Ascending aorta (tissue), 2 donors: ENCODE results near the gene R3HCC1L. TPM values are rescaled to one million over a fixed set of nuclear protein-coding genes. Genes with fewer than 3 reads are reported as not detected.

Source experiments
- DNase-seq, 2 donors: peaks; one replicate each; pipeline ENCODE4 v3.0.0-alpha.2; 2019; ENCODE audit warnings: low spot score in 2 of 2
- H3K27ac ChIP-seq, 2 donors: fragments of 200-600 bp; sonication (generic); one replicate each; pipeline ENCODE4 v1.5.1; 2016 to 2017; ENCODE audit warnings: mild to moderate bottlenecking in 1 of 2
- H3K27me3 ChIP-seq: fragments of 200-600 bp; sonication (generic); one replicate; pipeline ENCODE4 v1.5.1; 2017
- H3K36me3 ChIP-seq, 2 donors: fragments of 200-600 bp; sonication (generic); one replicate each; pipeline ENCODE4 v1.5.1; 2016
- H3K4me1 ChIP-seq, 2 donors: fragments of 200-600 bp; sonication (generic); one replicate each; pipeline ENCODE4 v1.5.1; 2016 to 2017; ENCODE audit warnings: mild to moderate bottlenecking in 1 of 2
- H3K4me3 ChIP-seq, 2 donors: fragments of 200-600 bp; sonication (generic); one replicate each; pipeline ENCODE4 v1.5.1; 2016 to 2017; ENCODE audit warnings: mild to moderate bottlenecking in 1 of 2
- H3K9me3 ChIP-seq, 2 donors: fragments of 200-600 bp; sonication (generic); one replicate each; pipeline ENCODE4 v1.5.1; 2016
- intact Hi-C: fragments of 100-400 bp; cut with DNase I; formaldehyde crosslinking; loops from one replicate; pipeline ENCODE4 v1.15.1; 2023
- total RNA-seq: library from RNA; depleted of rRNA; stranded (reverse); fragments of >200 nt; gene quantifications from one replicate; pipeline ENCODE4 v1.1.0, GENCODE V29; 2016
- TF ChIP-seq, protein P1 (sequence below), 3 experiments: fragments of 200-600 bp in 2 of 3; fragments of 450-650 bp in 1 of 3; sonication (generic) in 2 of 3; IDR thresholded peaks; one replicate each; pipeline ENCODE4 v1.5.1; 2016 to 2019; ENCODE audit warnings: antibody characterized with exemption in 3 of 3, mild to moderate bottlenecking in 1 of 3, moderate library complexity in 1 of 3

The R3HCC1L gene
- total RNA-seq, 1 donor from 2014 or later = 3.1 TPM

DNA sequence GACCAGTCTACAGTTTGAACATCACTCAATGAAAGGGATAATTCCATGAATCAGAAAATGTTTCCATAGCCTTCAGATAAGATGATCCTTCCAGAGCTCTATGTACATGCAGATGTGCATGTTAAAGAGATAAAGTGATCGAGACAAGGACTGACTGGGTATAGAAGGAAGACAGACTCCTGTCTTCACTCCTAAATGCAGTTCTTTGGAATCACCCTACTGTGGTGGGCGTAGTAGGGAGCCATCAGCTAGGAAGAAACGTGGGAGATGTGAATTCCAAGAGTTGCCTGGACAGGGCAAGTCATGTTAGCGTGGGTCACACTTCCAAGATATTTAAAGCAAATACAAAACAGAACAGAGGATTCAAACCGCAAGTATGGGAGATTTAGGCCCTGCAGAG lies 109.7 kb downstream of the R3HCC1L start:
- H3K4me3 ChIP-seq = no peak overlapping the region
- H3K9me3 ChIP-seq = no peaks in the 10 kb centered on the region
- peaks cover 0 to 8% of the 10 kb centered on the region in 2 donors for H3K4me1 ChIP-seq
- H3K27ac ChIP-seq = no peak overlapping the region
- DNase-seq = no peak
- intact Hi-C loops = no loop called here
- no peaks in the 10 kb centered on the region for H3K27me3 ChIP-seq
- H3K36me3 ChIP-seq = peaks cover 19 to 37% of the 10 kb centered on the region in 2 donors
- TF ChIP-seq, protein P1, sequence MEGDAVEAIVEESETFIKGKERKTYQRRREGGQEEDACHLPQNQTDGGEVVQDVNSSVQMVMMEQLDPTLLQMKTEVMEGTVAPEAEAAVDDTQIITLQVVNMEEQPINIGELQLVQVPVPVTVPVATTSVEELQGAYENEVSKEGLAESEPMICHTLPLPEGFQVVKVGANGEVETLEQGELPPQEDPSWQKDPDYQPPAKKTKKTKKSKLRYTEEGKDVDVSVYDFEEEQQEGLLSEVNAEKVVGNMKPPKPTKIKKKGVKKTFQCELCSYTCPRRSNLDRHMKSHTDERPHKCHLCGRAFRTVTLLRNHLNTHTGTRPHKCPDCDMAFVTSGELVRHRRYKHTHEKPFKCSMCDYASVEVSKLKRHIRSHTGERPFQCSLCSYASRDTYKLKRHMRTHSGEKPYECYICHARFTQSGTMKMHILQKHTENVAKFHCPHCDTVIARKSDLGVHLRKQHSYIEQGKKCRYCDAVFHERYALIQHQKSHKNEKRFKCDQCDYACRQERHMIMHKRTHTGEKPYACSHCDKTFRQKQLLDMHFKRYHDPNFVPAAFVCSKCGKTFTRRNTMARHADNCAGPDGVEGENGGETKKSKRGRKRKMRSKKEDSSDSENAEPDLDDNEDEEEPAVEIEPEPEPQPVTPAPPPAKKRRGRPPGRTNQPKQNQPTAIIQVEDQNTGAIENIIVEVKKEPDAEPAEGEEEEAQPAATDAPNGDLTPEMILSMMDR (IDR thresholded peaks at IDR 0.05) = no peak

DNA sequence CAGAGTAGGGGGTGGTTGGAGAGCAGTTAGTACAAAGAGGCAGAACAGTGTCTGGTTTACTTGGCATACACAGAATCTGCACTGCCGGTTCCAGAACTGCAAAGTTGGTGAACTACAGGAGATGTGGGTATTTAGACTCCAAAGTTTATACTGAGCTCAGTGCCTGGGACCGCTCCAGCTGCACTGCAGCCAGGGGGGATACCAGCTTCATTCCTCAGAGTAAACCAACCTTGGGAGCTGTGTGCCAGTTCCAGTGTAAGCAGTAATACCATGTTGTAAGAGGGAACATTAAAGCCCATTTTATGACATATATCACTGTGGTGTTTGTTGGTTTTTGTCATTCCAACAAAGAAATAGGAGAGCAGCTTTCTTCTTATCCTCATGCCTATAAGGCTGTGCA lies 110.1 kb downstream of the R3HCC1L start:
- peaks cover 20 to 37% of the 10 kb centered on the region in 2 donors for H3K36me3 ChIP-seq
- intact Hi-C loops = no loop called here
- no peaks in the 10 kb centered on the region for H3K9me3 ChIP-seq
- no peak for DNase-seq
- TF ChIP-seq, protein P1 (IDR thresholded peaks at IDR 0.05) = no peak
- no peaks in the 10 kb centered on the region for H3K27me3 ChIP-seq
- H3K4me3 ChIP-seq = no peak overlapping the region
- H3K27ac ChIP-seq = no peak overlapping the region
- peaks cover 0 to 8% of the 10 kb centered on the region in 2 donors for H3K4me1 ChIP-seq

DNA sequence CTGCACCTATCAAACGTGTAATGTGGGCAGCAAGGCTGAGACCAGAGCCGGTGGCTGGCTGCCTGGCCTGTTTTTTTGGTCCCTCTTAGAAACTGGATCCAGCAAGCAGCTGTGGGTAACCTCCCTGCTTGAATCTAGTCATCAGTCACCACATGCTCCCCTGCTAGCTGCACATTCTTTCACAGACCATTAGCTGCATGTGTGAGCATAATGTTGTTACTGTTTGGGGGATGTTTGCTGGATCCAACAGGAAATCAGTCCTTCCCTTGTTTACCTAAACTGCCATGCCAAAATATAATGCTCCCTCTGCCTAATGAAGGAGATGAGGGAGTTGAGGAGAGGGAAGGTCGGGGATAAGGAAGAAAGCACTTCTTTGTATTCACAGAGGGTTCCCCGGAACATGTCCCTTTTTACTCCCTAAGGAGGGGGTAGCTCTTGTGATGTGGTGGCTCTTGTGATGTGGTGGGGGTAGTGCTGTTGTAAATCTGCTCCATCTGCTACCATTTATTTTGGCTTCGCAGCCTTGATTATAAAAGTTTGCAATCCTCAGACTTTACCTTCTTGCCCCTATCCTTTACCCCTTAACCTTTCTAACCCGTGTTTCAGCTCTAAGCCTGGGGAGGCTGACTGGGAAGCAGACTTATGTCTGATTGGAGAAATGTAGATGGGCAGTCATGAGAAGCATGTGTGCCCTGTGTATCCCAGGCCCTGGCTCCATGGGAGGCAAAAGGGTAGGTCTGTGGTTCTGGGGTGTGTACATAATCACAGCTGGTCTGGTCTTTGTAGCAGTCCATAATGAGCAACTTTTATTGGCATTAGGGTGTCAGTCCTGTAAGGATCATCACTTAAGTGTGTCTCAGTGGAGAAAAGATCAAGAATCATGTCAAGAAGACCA lies 112.7 kb downstream of the R3HCC1L start:
- Histone ChIP-seq H3K27ac (no peak overlapping the region), H3K9me3 (no peaks in the 10 kb centered on the region), H3K27me3 (no peaks in the 10 kb centered on the region), H3K4me1 (peaks cover 0 to 8% of the 10 kb centered on the region in 2 donors), H3K4me3 (no peak overlapping the region), H3K36me3 (peaks cover 39 to 57% of the 10 kb centered on the region in 2 donors)
- TF ChIP-seq, protein P1 (IDR thresholded peaks at IDR 0.05) = no peak
- intact Hi-C loops = no loop called here
- no peak for DNase-seq

DNA sequence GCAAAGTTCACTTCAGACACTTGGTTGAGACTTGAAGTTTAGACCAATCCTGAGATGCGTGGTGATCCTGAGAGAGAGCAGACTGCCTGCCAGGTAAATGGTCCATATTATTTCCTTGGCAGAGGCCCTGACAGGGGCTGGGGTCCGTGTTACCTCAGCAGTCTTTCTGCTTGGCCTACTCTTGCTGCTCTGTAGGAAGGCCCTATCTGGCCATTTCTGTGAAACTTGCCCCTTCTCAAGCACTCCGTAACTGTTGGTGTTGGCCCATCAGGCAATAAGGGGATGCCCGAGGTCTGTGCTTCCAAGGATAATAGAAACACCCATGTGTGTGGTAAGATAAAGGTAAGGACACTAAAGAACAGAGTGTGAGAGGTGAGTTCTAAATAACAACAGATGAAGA lies 113.6 kb downstream of the R3HCC1L start:
- intact Hi-C loops = no loop called here
- no peaks in the 10 kb centered on the region for H3K9me3 ChIP-seq
- peaks cover 41 to 63% of the 10 kb centered on the region in 2 donors for H3K36me3 ChIP-seq
- H3K4me3 ChIP-seq = no peak overlapping the region
- no peak overlapping the region for H3K27ac ChIP-seq
- H3K27me3 ChIP-seq = no peaks in the 10 kb centered on the region
- DNase-seq = no peak
- TF ChIP-seq, protein P1 (IDR thresholded peaks at IDR 0.05) = no peak
- H3K4me1 ChIP-seq = peaks cover 0 to 8% of the 10 kb centered on the region in 2 donors

DNA sequence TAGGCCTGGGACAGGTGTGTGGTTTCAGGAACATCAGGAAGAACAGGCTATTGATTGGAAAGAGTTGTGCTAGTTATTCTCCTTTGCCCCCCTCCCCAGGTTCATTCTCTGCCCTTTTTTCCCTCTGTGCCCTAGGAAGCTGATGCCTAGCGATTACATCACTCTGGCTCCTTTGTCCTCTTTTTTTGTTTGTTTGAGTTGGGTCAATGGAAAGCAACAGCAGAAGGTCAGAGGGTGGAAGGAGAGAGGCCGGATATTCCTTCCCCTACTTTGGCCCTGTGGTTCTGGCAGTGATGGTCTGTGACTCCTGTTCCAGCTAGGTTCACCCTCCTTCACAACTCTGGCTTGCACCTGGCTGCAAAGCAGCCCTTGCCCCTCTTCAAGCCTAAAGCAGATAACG lies 114.7 kb downstream of the R3HCC1L start:
- Histone ChIP-seq H3K27ac (no peak overlapping the region), H3K27me3 (no peaks in the 10 kb centered on the region), H3K4me1 (peaks cover 0 to 5% of the 10 kb centered on the region in 2 donors), H3K36me3 (peaks cover 41 to 68% of the 10 kb centered on the region in 2 donors), H3K4me3 (no peak overlapping the region), H3K9me3 (no peaks in the 10 kb centered on the region)
- intact Hi-C loops = no loop called here
- TF ChIP-seq, protein P1 (IDR thresholded peaks at IDR 0.05) = no peak
- no peak for DNase-seq
